HG03432 (cell line): ENCODE results near the gene ARFGEF3.
"Not testable (repeated sequence)": the region's sequence is repeated elsewhere in the genome, so short reads cannot be mapped to it uniquely, and the experiment has no call there.

Experiments
- ATAC-seq: cut with Tn5 transposase; IDR thresholded peaks from one replicate; pipeline ENCODE4 v1.9.1; 2021; ENCODE audit warnings: mild to moderate bottlenecking, moderate library complexity; ENCODE audit not compliant: unreplicated experiment

ARFGEF3 gene, protein sequence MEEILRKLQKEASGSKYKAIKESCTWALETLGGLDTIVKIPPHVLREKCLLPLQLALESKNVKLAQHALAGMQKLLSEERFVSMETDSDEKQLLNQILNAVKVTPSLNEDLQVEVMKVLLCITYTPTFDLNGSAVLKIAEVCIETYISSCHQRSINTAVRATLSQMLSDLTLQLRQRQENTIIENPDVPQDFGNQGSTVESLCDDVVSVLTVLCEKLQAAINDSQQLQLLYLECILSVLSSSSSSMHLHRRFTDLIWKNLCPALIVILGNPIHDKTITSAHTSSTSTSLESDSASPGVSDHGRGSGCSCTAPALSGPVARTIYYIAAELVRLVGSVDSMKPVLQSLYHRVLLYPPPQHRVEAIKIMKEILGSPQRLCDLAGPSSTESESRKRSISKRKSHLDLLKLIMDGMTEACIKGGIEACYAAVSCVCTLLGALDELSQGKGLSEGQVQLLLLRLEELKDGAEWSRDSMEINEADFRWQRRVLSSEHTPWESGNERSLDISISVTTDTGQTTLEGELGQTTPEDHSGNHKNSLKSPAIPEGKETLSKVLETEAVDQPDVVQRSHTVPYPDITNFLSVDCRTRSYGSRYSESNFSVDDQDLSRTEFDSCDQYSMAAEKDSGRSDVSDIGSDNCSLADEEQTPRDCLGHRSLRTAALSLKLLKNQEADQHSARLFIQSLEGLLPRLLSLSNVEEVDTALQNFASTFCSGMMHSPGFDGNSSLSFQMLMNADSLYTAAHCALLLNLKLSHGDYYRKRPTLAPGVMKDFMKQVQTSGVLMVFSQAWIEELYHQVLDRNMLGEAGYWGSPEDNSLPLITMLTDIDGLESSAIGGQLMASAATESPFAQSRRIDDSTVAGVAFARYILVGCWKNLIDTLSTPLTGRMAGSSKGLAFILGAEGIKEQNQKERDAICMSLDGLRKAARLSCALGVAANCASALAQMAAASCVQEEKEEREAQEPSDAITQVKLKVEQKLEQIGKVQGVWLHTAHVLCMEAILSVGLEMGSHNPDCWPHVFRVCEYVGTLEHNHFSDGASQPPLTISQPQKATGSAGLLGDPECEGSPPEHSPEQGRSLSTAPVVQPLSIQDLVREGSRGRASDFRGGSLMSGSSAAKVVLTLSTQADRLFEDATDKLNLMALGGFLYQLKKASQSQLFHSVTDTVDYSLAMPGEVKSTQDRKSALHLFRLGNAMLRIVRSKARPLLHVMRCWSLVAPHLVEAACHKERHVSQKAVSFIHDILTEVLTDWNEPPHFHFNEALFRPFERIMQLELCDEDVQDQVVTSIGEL (N-terminal part only)

DNA sequence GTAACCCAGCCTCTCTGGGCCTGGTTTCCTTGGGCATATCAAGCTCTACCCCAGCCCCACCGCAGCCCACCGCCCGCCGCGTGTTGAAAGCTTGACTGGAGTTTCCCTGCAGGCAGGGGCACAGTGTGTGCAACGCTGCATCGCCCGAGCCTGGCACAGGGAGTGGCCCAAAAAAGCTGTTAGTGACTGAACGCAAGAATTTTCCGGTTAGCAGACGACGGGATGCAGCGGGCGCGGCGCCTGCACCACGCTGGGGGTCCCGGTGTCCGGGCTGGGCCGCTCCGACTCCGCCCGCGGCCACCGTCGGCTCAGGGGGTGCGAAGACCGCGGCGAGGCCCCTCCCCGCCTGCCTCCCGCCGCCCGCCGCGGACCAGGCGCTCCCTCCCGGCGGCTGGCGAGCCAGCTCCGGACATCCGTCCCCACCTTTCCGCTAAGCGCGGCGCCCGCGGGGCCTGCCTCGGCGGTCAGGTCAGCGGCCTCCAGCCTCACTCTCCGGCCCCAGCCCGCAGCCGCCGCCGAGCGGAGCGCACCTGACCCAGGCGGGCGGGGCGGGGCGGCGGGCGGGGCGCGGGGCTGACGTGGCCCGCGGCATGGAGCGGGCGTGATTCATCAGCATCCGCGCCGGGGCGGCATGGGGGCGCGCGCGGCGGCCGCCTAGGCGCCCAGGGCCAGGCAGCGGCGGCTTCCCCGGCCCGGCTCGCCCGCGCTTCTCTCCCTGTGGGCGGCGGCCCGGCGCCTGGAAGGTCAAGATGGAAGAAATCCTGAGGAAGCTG is at the start of gene ARFGEF3:
TSS of gene ARFGEF3 (plus strand) at position 602 of the 773 bp plus-strand sequence. CDS start at position 750, 148 bp downstream.
- peak; percentile 86 for ATAC-seq

DNA sequence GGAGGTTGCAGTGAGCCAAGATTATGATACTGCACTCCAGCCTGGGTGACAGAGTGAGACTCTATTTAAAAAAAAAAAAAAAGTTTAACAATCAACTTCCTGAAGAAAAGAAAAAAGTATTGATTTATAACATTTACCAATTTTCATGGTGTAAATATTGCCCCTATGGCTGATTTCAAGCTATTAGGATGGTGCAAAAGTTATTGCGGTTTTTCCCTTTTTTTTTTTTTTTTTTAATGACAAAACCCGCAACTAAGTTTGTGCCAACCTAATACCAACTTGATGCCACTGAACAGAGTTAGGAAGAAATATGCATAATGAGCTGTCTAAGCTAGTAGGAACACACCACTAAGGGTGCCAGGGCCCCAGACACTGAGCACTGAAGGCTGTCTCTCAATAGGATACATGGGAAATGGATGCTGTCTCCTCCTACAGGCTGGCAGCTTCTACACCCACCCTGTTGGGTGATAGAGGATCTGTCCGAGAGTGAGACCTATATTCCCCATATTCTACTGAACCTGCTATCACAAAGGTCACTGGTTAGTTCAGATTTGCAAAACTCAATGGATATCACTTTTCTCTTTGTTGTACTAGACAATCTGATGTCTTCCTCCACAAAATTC is 48.0 kb upstream of the ARFGEF3 start:
- ATAC-seq = no peak

DNA sequence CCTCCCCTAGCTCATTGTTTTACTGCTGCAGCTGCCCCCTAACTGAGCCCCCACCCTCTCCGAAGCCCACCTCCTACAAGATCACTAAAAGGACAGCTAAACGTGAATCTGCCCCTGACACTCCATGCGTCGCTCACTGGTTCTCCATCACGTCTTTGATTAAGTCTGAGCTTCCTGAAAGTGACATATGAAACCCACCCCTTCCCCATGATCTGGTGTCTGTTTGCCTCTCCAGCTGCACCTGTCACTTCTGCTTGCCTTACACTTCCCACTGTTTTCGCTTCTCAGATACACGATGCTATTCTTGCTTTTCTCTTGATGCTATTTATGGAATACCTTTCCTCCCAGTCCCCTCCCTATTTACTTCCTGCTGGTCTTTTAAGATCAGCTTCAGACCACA is 46.5 kb upstream of the ARFGEF3 start:
- no peak for ATAC-seq

DNA sequence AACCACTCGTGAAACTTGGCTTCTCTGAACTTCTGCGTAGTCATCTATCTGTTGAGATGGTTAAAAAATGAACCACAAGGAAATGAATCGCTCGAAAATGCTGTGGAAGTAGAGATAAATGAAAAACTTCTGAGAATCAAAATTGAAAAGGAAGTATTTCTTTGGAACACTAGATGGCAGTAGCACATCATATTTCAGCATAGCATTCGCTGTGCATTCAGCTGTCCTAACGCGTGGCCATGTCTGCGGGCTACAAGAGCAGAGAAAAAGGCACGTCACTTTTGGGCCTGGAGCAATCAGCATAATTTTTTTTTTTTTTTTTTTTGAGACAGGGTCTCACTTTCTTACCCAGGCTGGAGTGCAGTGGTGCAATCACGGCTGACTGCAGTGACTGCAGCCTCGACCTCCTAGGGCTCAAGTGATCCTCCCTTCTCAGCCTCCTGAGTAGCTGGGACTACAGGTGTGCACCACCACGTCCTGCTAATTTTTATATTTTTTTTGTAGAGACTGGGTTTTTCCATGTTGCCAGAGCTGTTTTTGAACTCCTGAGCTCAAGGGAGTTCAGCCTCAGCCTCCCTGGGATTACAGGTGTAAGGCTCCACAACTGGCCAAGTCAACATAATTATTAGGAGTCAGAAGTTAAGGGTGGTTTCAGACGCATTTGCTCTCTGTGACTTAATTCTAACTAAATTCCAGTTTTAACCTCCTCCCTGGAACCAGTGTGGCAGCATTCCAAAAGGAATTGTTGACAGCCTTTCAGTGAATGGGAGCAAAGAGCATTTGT is 45.7 kb upstream of the ARFGEF3 start:
- peak; percentile 80 for ATAC-seq

DNA sequence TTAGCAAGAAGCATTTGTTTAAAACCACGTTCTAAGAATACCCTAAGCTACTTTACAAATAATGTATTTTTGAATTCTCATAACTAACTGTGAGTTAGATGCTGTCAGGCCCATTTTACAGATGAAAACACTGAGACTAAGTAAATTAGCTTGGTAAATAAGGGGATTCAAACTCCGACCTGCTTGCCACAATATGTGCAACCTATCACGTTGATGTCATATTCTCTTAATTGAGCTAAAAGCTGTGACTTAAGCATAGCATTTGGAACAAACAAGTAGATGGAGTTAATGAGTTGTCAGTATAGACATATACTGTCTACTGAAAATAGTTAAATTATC is 45.1 kb upstream of the ARFGEF3 start:
- no peak for ATAC-seq

DNA sequence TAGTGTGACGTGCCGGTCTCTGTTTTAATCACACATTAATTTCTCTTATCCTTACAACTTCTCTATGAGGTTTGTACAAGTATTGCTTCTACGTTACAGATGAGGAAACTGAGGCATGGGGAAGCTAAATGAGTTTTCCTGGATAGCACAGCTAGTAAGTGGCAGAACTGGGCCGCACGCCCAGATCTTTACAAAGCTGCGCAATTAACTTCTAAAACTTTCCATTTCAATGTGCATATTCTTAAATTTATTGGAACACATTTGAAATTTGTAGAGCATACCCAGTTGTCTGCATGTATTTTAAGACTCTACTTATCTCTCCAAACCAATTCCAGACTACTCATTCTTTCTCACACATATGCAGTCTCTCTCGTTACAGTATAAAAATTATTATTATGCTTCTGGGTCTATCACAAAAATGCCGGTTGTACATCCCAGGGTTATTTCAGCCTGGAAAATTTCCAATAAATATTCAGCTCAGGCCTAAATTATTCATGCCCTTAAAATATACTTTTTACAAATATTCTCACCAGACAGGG is 44.3 kb upstream of the ARFGEF3 start:
- ATAC-seq = no peak

DNA sequence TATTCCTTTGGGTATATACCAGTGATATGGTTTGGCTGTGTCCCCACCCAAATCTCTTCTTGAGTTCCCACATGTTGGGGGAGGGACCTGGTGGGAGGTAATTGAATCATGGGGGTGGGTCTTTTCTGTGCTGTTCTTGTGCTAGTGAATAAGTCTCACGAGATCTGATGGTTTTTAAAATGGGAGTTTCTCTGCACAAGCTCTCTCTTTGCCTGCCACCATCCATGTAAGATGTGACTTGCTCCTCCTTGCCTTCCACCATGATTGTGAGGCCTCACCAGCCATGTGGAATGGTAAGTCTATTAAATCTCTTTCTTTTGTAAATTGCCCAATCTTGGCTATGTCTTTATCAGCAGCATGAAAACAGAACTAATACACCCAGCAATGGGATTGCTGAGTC is 42.5 kb upstream of the ARFGEF3 start:
- not testable (repeated sequence) for ATAC-seq

DNA sequence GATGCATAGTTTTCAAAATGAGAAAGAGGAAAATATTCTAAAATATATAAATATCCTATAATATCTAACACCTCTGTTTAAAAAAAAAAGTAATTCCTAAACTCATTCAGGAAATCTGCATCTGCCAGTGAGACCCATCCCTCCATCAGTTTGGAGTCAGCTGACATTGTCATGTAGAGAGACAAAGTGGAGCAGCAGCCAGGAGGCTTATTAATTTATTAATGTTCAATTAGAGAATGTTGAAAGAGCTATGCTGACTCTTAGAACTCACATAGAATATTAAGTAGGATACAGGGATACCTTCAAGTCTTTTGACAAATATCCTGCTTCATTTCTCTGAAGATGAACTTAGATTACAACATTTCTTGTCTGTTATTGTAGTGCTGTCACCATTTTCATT is 41.8 kb upstream of the ARFGEF3 start:
- ATAC-seq = no peak

DNA sequence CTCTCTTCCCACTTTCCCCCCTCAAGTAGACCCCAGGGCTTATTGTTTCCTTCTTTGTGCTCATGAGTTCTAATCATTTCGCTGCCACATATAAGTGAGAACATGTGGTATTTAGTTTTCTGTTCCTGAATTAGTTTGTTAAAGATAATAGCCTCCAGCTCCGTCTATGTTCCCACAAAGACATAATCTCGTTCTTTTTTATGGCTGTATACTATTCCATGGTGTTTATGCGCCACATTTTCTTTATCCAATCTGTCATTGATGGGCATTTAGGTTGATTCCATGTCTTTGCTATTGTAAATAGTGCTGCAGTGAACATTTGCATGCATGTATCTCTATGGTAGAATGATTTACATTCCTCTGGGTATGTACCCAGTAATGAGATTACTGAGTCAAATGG is 37.6 kb upstream of the ARFGEF3 start:
- no peak for ATAC-seq

DNA sequence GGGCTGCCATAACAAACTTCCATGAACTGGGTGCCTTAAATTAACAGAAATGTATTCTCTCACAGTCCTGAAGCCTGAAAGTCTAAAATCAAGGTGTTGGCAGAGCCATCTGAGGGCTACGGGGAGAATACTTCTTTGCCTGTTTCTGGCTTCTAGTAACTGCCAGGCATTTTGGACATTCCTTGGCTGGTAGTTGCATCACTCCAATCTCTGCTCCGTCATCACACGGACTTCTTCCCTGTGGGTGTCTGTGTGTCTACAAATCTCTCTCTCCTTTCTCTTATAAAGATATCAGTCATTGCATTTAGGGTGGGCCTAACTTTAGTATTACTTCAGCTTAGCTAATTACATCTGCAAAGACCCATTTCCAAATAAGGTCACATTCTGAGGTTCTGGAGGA is 33.6 kb upstream of the ARFGEF3 start:
- ATAC-seq = no peak

DNA sequence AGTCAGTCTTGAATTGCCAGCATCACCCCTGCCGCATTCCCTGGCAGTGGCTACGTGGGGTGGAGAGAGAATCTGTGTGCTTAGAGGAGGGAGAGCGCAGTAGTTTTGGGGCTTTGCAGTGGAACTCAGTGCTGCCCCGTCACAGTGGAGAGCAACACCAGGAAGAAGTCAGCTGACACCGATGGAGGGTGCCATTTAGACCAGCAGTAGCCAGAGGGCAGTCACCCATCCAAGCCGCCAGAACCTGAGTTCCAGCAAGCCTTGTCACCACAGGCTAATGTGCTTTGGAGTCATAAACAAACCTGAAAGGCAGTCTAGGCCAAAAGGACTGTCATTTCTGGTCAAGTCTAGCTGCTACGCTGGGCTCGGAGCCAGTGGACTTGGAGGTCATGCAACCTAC is 32.5 kb upstream of the ARFGEF3 start:
- ATAC-seq = no peak

DNA sequence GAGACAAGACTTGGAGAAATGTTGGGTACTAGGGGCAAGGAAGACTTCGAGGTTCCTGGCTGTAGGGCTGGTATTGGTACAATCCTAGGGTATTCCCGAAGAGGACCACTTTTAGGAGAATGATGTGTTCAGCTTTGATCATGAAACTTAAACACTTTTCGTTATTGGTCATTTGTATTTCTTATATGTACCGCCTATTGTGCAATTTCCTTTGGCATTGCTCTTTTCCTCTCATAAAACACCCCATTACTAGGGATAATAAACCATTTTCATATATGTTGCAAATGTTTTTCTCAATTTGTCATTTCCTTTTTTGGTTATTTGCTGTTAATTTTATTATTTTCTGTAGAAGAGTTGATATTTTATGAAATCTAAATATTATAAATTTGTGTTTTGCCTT is 18.9 kb upstream of the ARFGEF3 start:
- ATAC-seq = no peak

DNA sequence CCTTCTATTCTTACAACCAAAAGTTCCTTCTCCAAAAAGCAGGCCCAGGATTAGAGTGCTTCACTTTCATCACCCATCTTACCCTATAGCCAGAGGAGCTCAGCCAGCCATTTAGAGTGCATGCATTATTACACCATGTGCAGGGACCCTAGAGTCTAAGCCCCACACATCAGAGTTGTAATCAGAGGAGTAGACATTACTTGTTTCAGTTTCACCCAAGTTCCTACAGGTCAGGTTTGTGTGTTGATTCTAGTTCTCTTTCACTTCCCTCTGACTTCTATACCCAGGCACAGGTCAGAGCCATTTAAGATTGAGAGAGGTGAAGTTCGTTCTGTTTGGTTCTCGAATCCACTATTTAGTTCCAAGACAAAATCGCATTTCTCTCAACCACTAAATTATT is 16.3 kb upstream of the ARFGEF3 start:
- peak; percentile 85 for ATAC-seq

DNA sequence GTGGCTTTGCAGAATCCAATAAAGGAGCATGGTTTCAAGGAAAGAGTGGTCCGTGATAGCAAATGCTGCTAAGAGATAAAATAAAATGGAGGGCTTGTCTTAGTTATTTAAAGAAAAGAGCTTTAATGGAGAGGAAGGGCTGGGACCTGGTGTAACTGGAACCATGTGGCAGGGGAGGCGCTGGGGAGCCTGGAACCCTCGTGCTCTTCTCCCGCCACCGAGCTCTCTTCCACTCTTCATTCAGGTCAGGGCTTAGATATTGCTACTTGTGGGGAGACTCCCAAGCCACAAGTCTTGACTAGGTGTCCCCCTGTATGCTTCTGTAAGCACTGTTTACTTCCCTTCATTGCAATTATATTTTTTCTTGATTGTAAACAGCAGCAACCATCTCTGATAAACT is 15.2 kb upstream of the ARFGEF3 start:
- no peak for ATAC-seq

DNA sequence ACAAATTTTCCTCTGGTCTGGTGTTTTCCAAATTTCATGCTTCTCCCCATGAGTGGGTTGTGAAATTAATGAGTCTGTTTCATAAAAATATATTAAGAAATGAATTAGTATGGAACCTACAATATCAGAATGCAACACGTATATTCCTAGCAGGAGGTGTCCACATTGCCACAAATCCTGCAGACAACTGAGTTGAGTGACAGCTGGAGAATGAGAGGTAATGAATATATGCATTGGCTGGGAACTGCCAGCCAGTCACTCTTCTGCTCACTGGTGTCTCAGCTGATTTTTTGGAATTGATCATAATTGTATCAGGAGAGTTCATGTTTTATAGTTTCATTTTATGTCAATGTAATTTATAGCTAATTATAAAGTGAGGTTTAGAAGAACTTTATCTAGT is 6.3 kb upstream of the ARFGEF3 start:
- ATAC-seq = no peak

DNA sequence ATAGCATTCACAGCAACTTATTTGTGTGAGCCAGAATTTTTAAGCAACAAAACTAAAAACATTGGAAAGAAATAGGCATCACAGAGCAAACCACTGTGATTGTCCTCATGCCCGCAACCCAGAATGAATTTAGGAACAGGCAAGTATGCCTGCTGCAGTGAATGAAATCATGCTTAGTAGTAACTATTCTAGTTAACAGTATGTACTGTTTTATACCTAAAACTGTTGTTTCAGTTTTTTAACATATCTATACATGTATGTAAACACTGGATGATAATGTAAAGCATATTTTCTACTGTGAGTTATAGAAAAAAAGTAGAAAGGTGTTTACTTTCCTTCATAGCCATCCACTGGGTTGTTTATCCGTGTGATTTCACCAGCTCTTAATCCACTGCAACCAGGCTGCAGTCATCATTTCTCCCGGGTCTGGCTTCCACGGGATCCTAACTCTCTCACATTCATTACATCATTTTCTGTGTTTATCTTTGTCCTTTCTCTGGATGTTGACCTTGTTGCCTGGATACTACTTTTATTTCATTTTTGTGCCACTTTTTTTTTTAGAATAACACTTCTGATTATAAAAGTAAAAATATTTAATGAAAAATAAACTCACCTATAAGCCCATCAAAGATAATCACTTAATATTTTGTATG is 3.6 kb upstream of the ARFGEF3 start:
- no peak for ATAC-seq

DNA sequence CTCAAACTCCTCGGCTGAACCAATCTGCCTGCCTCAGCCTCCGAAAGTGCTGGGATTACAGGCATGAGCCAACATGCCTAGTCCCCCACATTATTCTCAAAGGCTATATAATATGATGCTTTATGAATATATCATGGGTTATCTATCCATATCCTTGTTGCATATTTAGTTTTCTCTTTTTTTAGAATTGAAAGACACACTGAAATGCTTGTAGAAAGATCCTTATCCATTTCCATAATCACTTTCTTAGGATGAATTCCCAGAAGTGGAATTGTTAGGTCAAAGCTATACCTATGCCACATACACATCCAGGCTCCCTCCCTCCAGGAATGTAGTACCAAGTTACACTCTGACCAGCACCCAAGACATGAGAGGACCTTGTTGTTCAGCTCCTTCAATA is 2.5 kb upstream of the ARFGEF3 start:
- no peak for ATAC-seq

DNA sequence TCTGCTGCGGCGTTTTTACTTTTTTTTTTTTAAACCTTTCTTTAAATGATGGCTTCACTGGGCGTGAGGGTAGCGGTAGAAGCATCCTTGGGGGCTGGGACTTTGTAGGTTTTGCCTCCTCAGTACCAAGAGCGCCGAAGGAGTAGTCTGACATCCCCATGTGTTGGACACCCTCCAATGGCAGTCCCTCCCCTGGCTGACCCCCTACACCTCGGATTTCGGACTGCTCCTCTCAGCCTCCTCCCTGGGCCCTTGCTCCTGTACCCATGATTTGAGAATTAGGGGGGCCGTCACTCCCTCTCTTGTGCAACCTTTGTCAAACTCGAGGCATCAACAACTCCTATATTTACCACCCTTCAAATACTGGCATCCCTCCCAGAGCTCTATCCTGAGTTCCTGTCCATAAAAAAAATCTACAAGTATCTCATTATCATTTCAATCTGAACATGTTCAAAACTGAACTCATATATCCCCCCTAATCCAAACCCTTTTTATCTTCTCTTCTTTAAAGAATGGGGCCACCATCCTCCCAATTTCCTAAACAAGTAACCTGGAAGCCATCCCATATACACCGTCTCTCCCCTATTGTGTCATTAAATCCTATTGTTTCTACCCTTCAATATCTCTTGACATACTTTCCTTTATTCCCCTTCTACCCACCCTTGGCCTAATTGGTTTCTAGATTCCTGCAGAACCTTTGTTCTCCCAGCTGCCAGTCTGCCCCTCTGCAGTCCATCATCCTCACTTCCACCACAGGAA is 1.2 kb upstream of the ARFGEF3 start:
- no peak for ATAC-seq
